H1 (cell line): ENCODE results near the gene RYK. TPM values are rescaled to one million over a fixed set of nuclear protein-coding genes. Genes with fewer than 3 reads are reported as not detected.

Experiments used
- CTCF ChIA-PET: fragments of 300-600 bp; sonication (Branson Sonifier 250); formaldehyde crosslinking; loops from one replicate; lab custom pipeline; 2021; ENCODE audit not compliant: partially characterized antibody; lab: Charles Lee
- POLR2A ChIA-PET: fragments of 300-600 bp; sonication (Branson Sonifier 250); formaldehyde crosslinking; loops from one replicate; lab custom pipeline; 2021; ENCODE audit warnings: inconsistent platforms; ENCODE audit not compliant: partially characterized antibody; lab: Charles Lee
- DNase-seq, 2 experiments: peaks; one replicate each; pipeline versions ENCODE4 v3.0.0 to v3.0.0-alpha.2; 2010 to 2022; ENCODE audit warnings: low spot score in 2 of 2, low read depth in 1 of 2, mixed read lengths in 1 of 2
- FAIRE-seq: peaks from 2 replicates; lab custom pipeline; 2011; peaks lifted over from hg19 to GRCh38; lab: Jason Lieb, UNC
- H2AFZ ChIP-seq: 2 replicates; pipeline ENCODE4 v1.8.1; 2012; ENCODE audit warnings: low read length, inconsistent platforms
- H2AK5ac ChIP-seq: 2 replicates; pipeline ENCODE4 v1.6.1; 2013; ENCODE audit warnings: low read depth, low read length
- H2BK120ac ChIP-seq: replicated peaks from 2 replicates; pipeline ENCODE3; 2013; ENCODE audit warnings: low read depth, low read length, inconsistent platforms
- H2BK12ac ChIP-seq: 2 replicates; pipeline ENCODE4 v1.6.1; 2013; ENCODE audit warnings: low read depth, low read length
- H2BK15ac ChIP-seq: 2 replicates; pipeline ENCODE4 v1.6.1; 2013; ENCODE audit warnings: low read length
- H2BK20ac ChIP-seq: 2 replicates; pipeline ENCODE4 v1.6.1; 2013; ENCODE audit warnings: low read length
- H2BK5ac ChIP-seq: 2 replicates; pipeline ENCODE4 v1.6.1; 2013; ENCODE audit warnings: low read depth, low read length
- H3K14ac ChIP-seq: 2 replicates; pipeline ENCODE4 v1.6.1; 2013; ENCODE audit warnings: inconsistent platforms; ENCODE audit not compliant: insufficient read length
- H3K18ac ChIP-seq: 2 replicates; pipeline ENCODE4 v1.6.1; 2013; ENCODE audit warnings: low read length; ENCODE audit errors: extremely low read depth
- H3K23ac ChIP-seq: 2 replicates; pipeline ENCODE4 v1.6.1; 2013; ENCODE audit warnings: inconsistent platforms; ENCODE audit not compliant: insufficient read length
- H3K23me2 ChIP-seq: 2 replicates; pipeline ENCODE4 v1.6.1; 2013; ENCODE audit warnings: low read depth, low read length
- H3K27ac ChIP-seq: 2 replicates; pipeline ENCODE4 v1.6.1; 2011; ENCODE audit warnings: low read depth, low read length, inconsistent platforms
- H3K27me3 ChIP-seq, 4 experiments: replicated peaks in 1 of 4; 1 replicate in 1 of 4; 2 replicates in 3 of 4; pipeline versions ENCODE4 v1.6.1 to v1.8.1; 2011 to 2013; ENCODE audit warnings: low read length in 3 of 4, mild to moderate bottlenecking in 3 of 4, inconsistent platforms in 2 of 4, mixed read lengths in 2 of 4, moderate library complexity in 1 of 4; ENCODE audit not compliant: control insufficient read depth in 3 of 4, insufficient read depth in 3 of 4; ENCODE audit errors: extremely low read depth in 1 of 4
- H3K36me3 ChIP-seq, 4 experiments: 2 replicates each; pipeline versions ENCODE4 v1.6.1 to v1.8.1; 2011 to 2013; ENCODE audit warnings: mild to moderate bottlenecking in 4 of 4, low read length in 3 of 4, moderate library complexity in 2 of 4, control low read depth in 1 of 4, inconsistent platforms in 1 of 4; ENCODE audit not compliant: insufficient read depth in 4 of 4, control insufficient read depth in 2 of 4
- H3K4ac ChIP-seq: replicated peaks from 2 replicates; pipeline ENCODE3; 2013; ENCODE audit warnings: low read length, low read depth, mixed read lengths, inconsistent platforms; ENCODE audit not compliant: insufficient read length
- H3K4me1 ChIP-seq, 4 experiments: replicated peaks in 1 of 4; 1 replicate in 1 of 4; 2 replicates in 3 of 4; pipeline versions ENCODE4 v1.6.1 to v1.8.1; 2011 to 2013; ENCODE audit warnings: low read length in 3 of 4, inconsistent platforms in 2 of 4, mixed read lengths in 1 of 4; ENCODE audit not compliant: insufficient read depth in 4 of 4, control insufficient read depth in 3 of 4
- H3K4me2 ChIP-seq, 2 experiments: 2 replicates each; pipeline versions ENCODE4 v1.6.1 to v1.8.1; 2011 to 2013; ENCODE audit warnings: low read depth in 2 of 2, low read length in 2 of 2, control low read depth in 1 of 2, inconsistent platforms in 1 of 2, mild to moderate bottlenecking in 1 of 2; ENCODE audit not compliant: insufficient read depth in 1 of 2
- H3K4me3 ChIP-seq, 4 experiments: fragments of 200-600, 300-600 bp in 1 of 4; sonication (generic), shearing (Covaris generic), sonication (Bioruptor Twin) in 1 of 4; 2 replicates each; pipeline versions ENCODE4 v1.5.1 to v1.8.1; 2011 to 2016; ENCODE audit warnings: low read length in 4 of 4, low read depth in 3 of 4, control low read depth in 2 of 4, inconsistent platforms in 2 of 4, mild to moderate bottlenecking in 2 of 4, mixed read lengths in 1 of 4, moderate library complexity in 1 of 4; ENCODE audit not compliant: insufficient read depth in 2 of 4; ENCODE audit errors: extremely low read depth in 1 of 4
- H3K56ac ChIP-seq: replicated peaks from 2 replicates; pipeline ENCODE3; 2013; ENCODE audit warnings: low read depth, mild to moderate bottlenecking, mixed read lengths, low read length, inconsistent platforms; ENCODE audit not compliant: insufficient read length
- H3K79me1 ChIP-seq: 2 replicates; pipeline ENCODE4 v1.6.1; 2013; ENCODE audit warnings: low read depth, low read length, control low read depth
- H3K79me2 ChIP-seq, 2 experiments: 2 replicates each; pipeline versions ENCODE4 v1.6.1 to v1.8.1; 2012 to 2013; ENCODE audit warnings: low read length in 2 of 2, mild to moderate bottlenecking in 2 of 2, inconsistent platforms in 1 of 2; ENCODE audit not compliant: insufficient read depth in 2 of 2, control insufficient read depth in 1 of 2
- H3K9ac ChIP-seq, 4 experiments: replicated peaks in 1 of 4; 1 replicate in 1 of 4; 2 replicates in 3 of 4; pipeline versions ENCODE4 v1.6.1 to v1.8.1; 2011 to 2013; ENCODE audit warnings: low read depth in 3 of 4, low read length in 3 of 4, control low read depth in 2 of 4, mild to moderate bottlenecking in 2 of 4, moderate library complexity in 2 of 4, inconsistent platforms in 1 of 4; ENCODE audit errors: extremely low read depth in 1 of 4
- H3K9me3 ChIP-seq, 2 experiments: 2 replicates each; pipeline versions ENCODE4 v1.6.1 to v1.8.1; 2012 to 2013; ENCODE audit warnings: mild to moderate bottlenecking in 2 of 2, moderate library complexity in 2 of 2, control low read depth in 1 of 2, inconsistent platforms in 1 of 2, low read depth in 1 of 2, low read length in 1 of 2, mixed read lengths in 1 of 2; ENCODE audit not compliant: insufficient read depth in 2 of 2
- H4K20me1 ChIP-seq, 2 experiments: replicated peaks in 1 of 2; 2 replicates each; pipeline versions ENCODE3 to v1.8.1; 2011 to 2013; ENCODE audit warnings: inconsistent platforms in 2 of 2, low read length in 2 of 2, mild to moderate bottlenecking in 1 of 2; ENCODE audit not compliant: insufficient read depth in 2 of 2, control insufficient read depth in 1 of 2
- H4K5ac ChIP-seq: 2 replicates; pipeline ENCODE4 v1.6.1; 2013; ENCODE audit warnings: low read length, low read depth, mixed read lengths, inconsistent platforms; ENCODE audit not compliant: insufficient read length
- H4K8ac ChIP-seq: 2 replicates; pipeline ENCODE4 v1.8.0; 2013; ENCODE audit warnings: mild to moderate bottlenecking, moderate library complexity, low read length, inconsistent platforms; ENCODE audit not compliant: insufficient read depth; ENCODE audit errors: extremely low read depth
- H4K91ac ChIP-seq: replicated peaks from 2 replicates; pipeline ENCODE3; 2013; ENCODE audit warnings: low read length, mixed read lengths, inconsistent platforms; ENCODE audit not compliant: insufficient read length
- CREB1 ChIP-seq: IDR thresholded peaks from 2 replicates; pipeline ENCODE4 v1.6.1; 2012; ENCODE audit warnings: inconsistent platforms
- whole genome bisulfite sequencing, 2 experiments: shearing (Covaris generic) in 1 of 2; methylation state at CpG; one replicate each; pipeline versions ENCODE4 v1.1.6 to v1.1.7; 2013 to 2015; ENCODE audit warnings: low lambda C conversion rate in 2 of 2, mixed read lengths in 2 of 2, inconsistent platforms in 1 of 2, low coverage in 1 of 2, missing lambda C conversion rate in 1 of 2; ENCODE audit not compliant: insufficient replicate concordance in 2 of 2, insufficient coverage in 1 of 2, insufficient read length in 1 of 2; ENCODE audit errors: extremely low coverage in 1 of 2, missing lambda C conversion rate in 1 of 2; 5-methylcytosine and 5-hydroxymethylcytosine counted together
- polyA plus RNA-seq, 7 experiments: library from polyadenylated mRNA; depleted of rRNA in 3 of 7; stranded (reverse) in 5 of 7; unstranded in 2 of 7; fragments of >200 nt in 5 of 7; fragments of 200-250 nt in 2 of 7; gene quantifications; 1 replicate in 5 of 7; 2 replicates in 1 of 7; 4 replicates in 1 of 7; pipeline versions ENCODE4 v1.2.1 to v1.2.3, GENCODE V29; 2011 to 2013; ENCODE audit warnings: missing spikeins in 2 of 7, mixed read lengths in 2 of 7
- total RNA-seq: library from RNA; stranded (reverse); fragmentation: NEBNext Ultra II Directional; extraction: Animal tissue kit (Norgen Biotek cat#: 25700); gene quantifications from 2 replicates; pipeline ENCODE4 v1.2.1, GENCODE V29; 2021

The RYK gene
- total and polyA plus RNA-seq, 2 of the 8 experiments (the other 6 are each of a cell fraction or from before 2014, with no cell fraction given): 30.5 to 63.8 TPM

DNA sequence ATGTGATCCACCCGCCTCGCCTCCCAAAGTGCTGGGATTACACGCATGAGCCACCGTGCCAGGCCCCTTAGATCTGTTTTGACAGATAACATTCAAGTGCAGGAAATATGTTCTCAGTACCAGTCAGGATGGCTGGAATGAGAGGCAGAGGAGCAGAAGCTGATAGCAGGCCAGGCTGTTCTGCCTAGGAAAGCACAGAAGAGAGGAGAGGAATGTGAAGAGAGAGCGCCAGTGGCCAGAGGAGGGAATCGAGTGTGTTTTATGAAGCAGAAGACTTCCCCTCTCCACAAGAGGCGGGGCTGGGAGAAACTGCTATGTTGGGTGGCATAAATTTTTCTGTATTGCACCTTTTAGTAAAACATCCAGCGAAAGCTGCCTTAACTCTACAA lies 32.0 kb upstream of the RYK start:
- FAIRE-seq (no peak), DNase-seq (peak in 1 of 2 experiments; percentile 37)
- Histone ChIP-seq H2BK15ac (no peak overlapping the region), H3K56ac (no peak overlapping the region), H4K8ac (no peak overlapping the region), H3K4me1 (no peaks in the 10 kb centered on the region), H2BK20ac (no peak overlapping the region), H3K9ac (no peak overlapping the region), H3K18ac (no peak overlapping the region), H2BK5ac (no peak overlapping the region), H2BK12ac (no peak overlapping the region; the same call in 1 of the 2 replicates), H2BK120ac (no peak overlapping the region), H3K4me3 (no peak overlapping the region), H3K79me2 (no peaks in the 10 kb centered on the region), H3K27me3 (no peaks in the 10 kb centered on the region), H3K14ac (no peak overlapping the region), H4K5ac (no peak overlapping the region), H3K23ac (no peak overlapping the region), H4K20me1 (no peaks in the 10 kb centered on the region), H3K79me1 (no peaks in the 10 kb centered on the region), H3K27ac (no peak overlapping the region), H3K23me2 (no peaks in the 10 kb centered on the region), H3K4ac (no peak overlapping the region), H3K36me3 (no peaks in the 10 kb centered on the region), H4K91ac (no peak overlapping the region), H2AFZ (no peak overlapping the region), H3K4me2 (no peak overlapping the region), H3K9me3 (no peaks in the 10 kb centered on the region), H2AK5ac (no peak overlapping the region)
- no peak for TF ChIP-seq CREB1
- WGBS, 2 experiments: 95% methylated on average over 8 of the region's 8 CpGs; no CpG with 5 or more reads in 1 of the 2 experiments
- POLR2A ChIA-PET: interaction anchor here (0.9 kb wide), 1 partner anchor 64 kb away, joined by 3 read pairs; no protein-coding TSS in a partner anchor
- CTCF ChIA-PET: interaction anchor here (3.7 kb wide), 1 partner anchor 70 kb away, joined by 17 read pairs; no protein-coding TSS in a partner anchor
